HCT116 (cell line): ENCODE results near the gene SYCE1L. TPM values are rescaled to one million over a fixed set of nuclear protein-coding genes. Genes with fewer than 3 reads are reported as not detected.

ENCODE experiments used
- ATAC-seq: fragments of 200-7000 bp; cut with Tn5 transposase; 2 replicates; pipeline ENCODE4 v1.9.1; 2020; ENCODE audit warnings: mild to moderate bottlenecking, moderate library complexity
- BruUV-seq: library from RNA; stranded (reverse); fragments of 400-500 nt; replicated peaks from 2 replicates; lab custom pipeline; 2021; lab: Mats Ljungman, UMichigan
- CTCF ChIA-PET: fragments of 300-600 bp; sonication (Branson Sonifier 250); formaldehyde crosslinking; loops from one replicate; lab custom pipeline; 2021; ENCODE audit warnings: antibody characterized with exemption; lab: Charles Lee
- POLR2A ChIA-PET: fragments of 300-600, 350-600 bp; sonication (Branson Sonifier 250); formaldehyde crosslinking; loops from one replicate; lab custom pipeline; 2021; ENCODE audit warnings: antibody characterized with exemption; lab: Charles Lee
- RAD21 ChIA-PET, 2 experiments: fragments of 300-600 bp; sonication (Branson Sonifier 250); formaldehyde crosslinking; loops; one replicate each; lab custom pipeline; 2023; ENCODE audit warnings: low total read pairs in 2 of 2; ENCODE audit not compliant: uncharacterized antibody in 2 of 2, unreplicated experiment in 2 of 2, low non-redundant PET in 1 of 2; lab: Charles Lee
- DNase-seq: peaks from one replicate; pipeline ENCODE4 v3.0.0-alpha.2; 2010; ENCODE audit warnings: low read depth, low spot score
- H2AFZ ChIP-seq: fragments of 200-600 bp; shearing (Covaris generic), sonication (generic); 2 replicates; pipeline ENCODE4 v1.6.1; 2017; ENCODE audit warnings: low read depth, mixed run types, mixed read lengths, antibody characterized with exemption, low read length; ENCODE audit not compliant: poor library complexity, severe bottlenecking
- H3K27ac ChIP-seq: 2 replicates; pipeline ENCODE4 v1.5.1; 2012; ENCODE audit warnings: low read depth, low read length
- H3K27me3 ChIP-seq: fragments of 200-600 bp; sonication (generic); 2 replicates; pipeline ENCODE4 v1.6.1; 2016; ENCODE audit warnings: mixed run types, low read length, mixed read lengths; ENCODE audit not compliant: insufficient read depth
- H3K36me3 ChIP-seq, 2 experiments: fragments of 200-500 bp in 1 of 2; fragments of 200-600 bp in 1 of 2; sonication (Bioruptor generic) in 1 of 2; sonication (generic) in 1 of 2; 2 replicates each; pipeline versions ENCODE4 v1.5.1 to v1.6.1; 2014 to 2016; ENCODE audit warnings: low read length in 2 of 2, inconsistent platforms in 1 of 2, mixed read lengths in 1 of 2, mixed run types in 1 of 2; ENCODE audit not compliant: insufficient read depth in 2 of 2, control insufficient read depth in 1 of 2
- H3K4me1 ChIP-seq, 2 experiments: fragments of 200-600 bp in 1 of 2; sonication (generic) in 1 of 2; 2 replicates each; pipeline versions ENCODE4 v1.5.1 to v1.6.1; 2012 to 2017; ENCODE audit warnings: low read length in 2 of 2, inconsistent platforms in 1 of 2, mild to moderate bottlenecking in 1 of 2, mixed read lengths in 1 of 2, mixed run types in 1 of 2, moderate library complexity in 1 of 2; ENCODE audit not compliant: insufficient read depth in 2 of 2, control insufficient read depth in 1 of 2
- H3K4me2 ChIP-seq: fragments of 200-600 bp; sonication (generic); 2 replicates; pipeline ENCODE4 v1.6.1; 2017; ENCODE audit warnings: mixed run types, low read length, mixed read lengths
- H3K4me3 ChIP-seq, 2 experiments: fragments of 200-600 bp in 1 of 2; sonication (generic) in 1 of 2; replicated peaks in 1 of 2; 2 replicates each; pipeline ENCODE4 v1.5.1; 2011 to 2016; ENCODE audit warnings: low read length in 2 of 2, control low read depth in 1 of 2, low read depth in 1 of 2, mild to moderate bottlenecking in 1 of 2, mixed read lengths in 1 of 2, mixed run types in 1 of 2
- H3K79me2 ChIP-seq: fragments of 200-600 bp; sonication (generic); 2 replicates; pipeline ENCODE4 v1.6.1; 2017; ENCODE audit warnings: mild to moderate bottlenecking, mixed run types, low read length, moderate library complexity, mixed read lengths; ENCODE audit not compliant: insufficient read depth
- H3K9ac ChIP-seq: fragments of 200-600 bp; sonication (generic); 2 replicates; pipeline ENCODE4 v1.6.1; 2016; ENCODE audit warnings: low read length, mixed read lengths
- H3K9me2 ChIP-seq: fragments of 200-600 bp; sonication (generic), shearing (Covaris generic); 2 replicates; pipeline ENCODE4 v1.6.1; 2017; ENCODE audit warnings: mixed run types, mild to moderate bottlenecking, moderate library complexity; ENCODE audit not compliant: insufficient read depth
- H3K9me3 ChIP-seq, 2 experiments: fragments of 200-500 bp in 1 of 2; fragments of 200-600 bp in 1 of 2; sonication (Bioruptor generic) in 1 of 2; sonication (generic) in 1 of 2; 2 replicates each; pipeline ENCODE4 v1.6.1; 2014 to 2017; ENCODE audit warnings: low read length in 2 of 2, mixed read lengths in 2 of 2, inconsistent platforms in 1 of 2, low read depth in 1 of 2, mild to moderate bottlenecking in 1 of 2, mixed run types in 1 of 2, moderate library complexity in 1 of 2; ENCODE audit not compliant: control insufficient read depth in 1 of 2, insufficient read depth in 1 of 2
- H4K20me1 ChIP-seq: fragments of 200-600 bp; sonication (generic), shearing (Covaris generic); 2 replicates; pipeline ENCODE4 v1.6.1; 2017; ENCODE audit warnings: mixed run types, mild to moderate bottlenecking, moderate library complexity; ENCODE audit not compliant: insufficient read depth
- CEBPB ChIP-seq: IDR thresholded peaks from 2 replicates; pipeline ENCODE4 v1.6.1; 2012; ENCODE audit warnings: low read depth
- EGR1 ChIP-seq: IDR thresholded peaks from 2 replicates; pipeline ENCODE4 v1.6.1; 2012; ENCODE audit warnings: low read depth
- EZH2 ChIP-seq: fragments of 200-600 bp; sonication (generic); IDR thresholded peaks from 2 replicates; pipeline ENCODE4 v1.6.1; 2017; ENCODE audit warnings: antibody characterized with exemption, mixed run types
- FOSL1 ChIP-seq: IDR thresholded peaks from 2 replicates; pipeline ENCODE4 v1.6.1; 2012; ENCODE audit warnings: low read depth
- POLR2A ChIP-seq: IDR thresholded peaks from 2 replicates; pipeline ENCODE4 v1.7.0; 2011; ENCODE audit warnings: borderline replicate concordance; ENCODE audit not compliant: insufficient read depth, insufficient read length; ENCODE audit errors: extremely low read depth
- POLR2AphosphoS5 ChIP-seq: IDR thresholded peaks from 2 replicates; pipeline ENCODE4 v1.6.1; 2011; ENCODE audit warnings: mild to moderate bottlenecking, low read depth, low read length, moderate library complexity
- SIN3A ChIP-seq: IDR thresholded peaks from 2 replicates; pipeline ENCODE4 v1.6.1; 2012; ENCODE audit warnings: low read depth
- YY1 ChIP-seq: IDR thresholded peaks from 2 replicates; pipeline ENCODE4 v1.6.1; 2011; ENCODE audit warnings: low read length, low read depth, moderate library complexity, mild to moderate bottlenecking; ENCODE audit not compliant: insufficient replicate concordance; ENCODE audit errors: extremely low read depth
- ZFX ChIP-seq: fragments of 450-650 bp; IDR thresholded peaks from 2 replicates; pipeline ENCODE4 v1.6.1; 2017
- intact Hi-C: fragments of 100-400 bp; cut with micrococcal nuclease; formaldehyde crosslinking; loops from 2 replicates; pipeline ENCODE4 v1.10.0; 2022
- total RNA-seq: library from RNA; stranded (reverse); gene quantifications from one replicate; pipeline ENCODE4 v1.2.1, GENCODE V29; 2021; ENCODE audit not compliant: unreplicated experiment
- TF ChIP-seq, protein P1 (sequence below): IDR thresholded peaks from 2 replicates; pipeline ENCODE4 v1.6.1; 2011; ENCODE audit warnings: mild to moderate bottlenecking, low read length, moderate library complexity; ENCODE audit not compliant: insufficient replicate concordance; ENCODE audit errors: extremely low read depth
- TF ChIP-seq, protein P2 (sequence below): IDR thresholded peaks from 2 replicates; pipeline ENCODE4 v1.6.1; 2012
- TF ChIP-seq, protein P3 (sequence below): IDR thresholded peaks from 2 replicates; pipeline ENCODE4 v1.6.1; 2012; ENCODE audit warnings: low read depth

Gene SYCE1L
- total RNA-seq, 1 experiment from 2014 or later: 25.7 TPM

DNA sequence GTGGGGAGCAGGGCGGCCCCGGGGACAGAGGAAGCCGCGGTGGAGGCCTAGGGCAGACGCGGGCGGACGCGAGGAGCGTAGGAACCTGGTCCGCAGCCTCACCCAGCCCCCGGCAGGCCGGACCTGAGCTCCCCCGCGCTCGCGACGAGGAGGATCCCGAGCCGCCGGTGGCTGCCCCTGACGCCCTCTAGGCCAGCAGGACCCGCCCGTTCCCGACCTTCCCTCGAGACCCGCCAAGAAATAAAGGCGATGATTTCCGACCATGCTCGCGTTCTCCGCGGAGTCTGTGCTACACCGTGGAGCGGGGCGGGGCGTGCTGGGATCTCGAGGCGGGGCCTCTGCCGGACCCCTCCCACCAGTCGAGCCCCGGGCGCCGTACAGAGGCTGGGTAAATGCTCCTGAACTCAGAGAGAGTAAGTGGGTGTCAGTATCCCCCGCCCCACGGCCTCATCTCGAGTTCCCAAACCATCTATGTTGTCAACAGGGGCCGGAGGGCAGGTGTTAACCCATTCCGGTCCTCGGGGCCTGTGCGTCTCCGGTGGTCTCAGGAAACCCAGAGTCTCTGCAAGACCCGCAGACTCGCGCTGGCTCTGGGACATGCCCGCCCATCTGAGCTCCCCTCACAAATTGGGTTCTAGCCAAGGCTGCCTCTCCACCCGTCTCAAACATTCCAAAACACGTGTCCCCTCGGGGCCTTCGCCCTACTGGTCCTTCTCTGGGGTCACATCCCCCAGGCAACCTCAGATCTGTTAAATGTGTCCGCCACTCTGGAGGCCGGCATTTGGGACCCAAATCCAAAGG lies 13.7 kb downstream of the SYCE1L start:
- peak overlapping the region; percentile 91 for H3K4me2 ChIP-seq
- H2AFZ ChIP-seq: no peak overlapping the region
- H3K4me3 ChIP-seq: peak overlapping the region; percentile 69 to 83
- no peaks in the 10 kb centered on the region for H4K20me1 ChIP-seq
- no peak for DNase-seq
- no TSS peak for BruUV-seq
- no peaks in the 10 kb centered on the region for H3K9me3 ChIP-seq
- peak; percentile 78 for ATAC-seq
- H3K27me3 ChIP-seq: no peaks in the 10 kb centered on the region
- H3K36me3 ChIP-seq: no peaks in the 10 kb centered on the region
- CTCF ChIA-PET: no interaction called here
- no peaks in the 10 kb centered on the region for H3K79me2 ChIP-seq
- RAD21 ChIA-PET: no interaction called here
- TF ChIP-seq ZFX: peak; percentile 63
- TF ChIP-seq POLR2AphosphoS5: peak; percentile 77
- TF ChIP-seq SIN3A: 0 out of 2 replicates have a peak, but pooled peaks have one; percentile 23
- TF ChIP-seq EGR1: 0 out of 2 replicates have a peak, but pooled peaks have one; percentile 8
- TF ChIP-seq YY1: no peak
- H3K9me2 ChIP-seq: no peaks in the 10 kb centered on the region
- peak overlapping the region; percentile 89 for H3K27ac ChIP-seq
- intact Hi-C loops: loop anchor here (2.0 kb wide), 1 partner anchor 22 kb away; the partner anchor contains the start of gene MON1B
- POLR2A ChIA-PET: interaction anchor here (1.4 kb wide), 1 partner anchor 8 kb away, joined by 3 read pairs; no protein-coding TSS in a partner anchor
- peak overlapping the region; percentile 95 for H3K9ac ChIP-seq
- H3K4me1 ChIP-seq: peaks cover 48 to 60% of the 10 kb centered on the region in 2 experiments

DNA sequence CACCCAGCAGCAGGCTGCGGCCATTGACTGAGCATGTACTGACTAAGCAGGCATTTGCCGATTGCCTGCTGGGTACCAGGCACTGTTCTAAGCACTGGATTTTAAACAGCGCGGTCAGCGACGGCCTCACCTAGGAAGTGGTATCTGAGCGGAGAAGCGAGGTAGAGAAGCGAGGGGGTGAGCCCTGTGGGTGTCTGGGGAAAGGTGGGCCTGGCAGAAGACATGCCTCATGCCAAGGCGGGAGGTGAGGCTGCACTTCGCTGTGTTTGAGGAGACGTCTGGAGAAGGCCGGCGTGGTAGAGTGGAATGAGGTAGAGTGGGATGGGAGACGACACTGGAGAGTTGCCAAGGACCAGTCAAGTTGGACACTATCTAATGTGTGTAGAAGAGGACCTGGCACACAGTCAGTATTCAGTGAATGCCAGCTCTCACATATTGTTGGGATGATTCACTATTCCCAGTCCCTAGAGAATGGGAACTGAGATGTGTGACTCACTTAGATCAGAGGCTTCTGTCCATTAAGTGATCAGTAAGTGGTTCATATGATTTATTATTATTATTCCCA lies 14.4 kb downstream of the SYCE1L start:
- Histone ChIP-seq H3K9me2 (no peaks in the 10 kb centered on the region), H3K9me3 (no peaks in the 10 kb centered on the region), H2AFZ (no peak overlapping the region), H3K9ac (peak overlapping the region; percentile 95), H3K36me3 (no peaks in the 10 kb centered on the region), H3K27me3 (no peaks in the 10 kb centered on the region), H3K4me3 (peak overlapping the region; percentile 69 to 83), H3K27ac (peak overlapping the region; percentile 89), H4K20me1 (no peaks in the 10 kb centered on the region), H3K79me2 (no peaks in the 10 kb centered on the region), H3K4me1 (peaks cover 55 to 66% of the 10 kb centered on the region in 2 experiments), H3K4me2 (peak overlapping the region; percentile 91)
- intact Hi-C loops: loop anchor here (2.0 kb wide), 1 partner anchor 23 kb away; the partner anchor contains the start of gene MON1B
- ChIA-PET POLR2A (no interaction called here), RAD21 (no interaction called here), CTCF (no interaction called here)
- BruUV-seq: no TSS peak
- peak; percentile 98 for DNase-seq
- peak; percentile 54 for ATAC-seq
- peak; percentile 97 for TF ChIP-seq SIN3A
- no peak for TF ChIP-seq POLR2A
- no peak for TF ChIP-seq EZH2
- TF ChIP-seq, protein P1, sequence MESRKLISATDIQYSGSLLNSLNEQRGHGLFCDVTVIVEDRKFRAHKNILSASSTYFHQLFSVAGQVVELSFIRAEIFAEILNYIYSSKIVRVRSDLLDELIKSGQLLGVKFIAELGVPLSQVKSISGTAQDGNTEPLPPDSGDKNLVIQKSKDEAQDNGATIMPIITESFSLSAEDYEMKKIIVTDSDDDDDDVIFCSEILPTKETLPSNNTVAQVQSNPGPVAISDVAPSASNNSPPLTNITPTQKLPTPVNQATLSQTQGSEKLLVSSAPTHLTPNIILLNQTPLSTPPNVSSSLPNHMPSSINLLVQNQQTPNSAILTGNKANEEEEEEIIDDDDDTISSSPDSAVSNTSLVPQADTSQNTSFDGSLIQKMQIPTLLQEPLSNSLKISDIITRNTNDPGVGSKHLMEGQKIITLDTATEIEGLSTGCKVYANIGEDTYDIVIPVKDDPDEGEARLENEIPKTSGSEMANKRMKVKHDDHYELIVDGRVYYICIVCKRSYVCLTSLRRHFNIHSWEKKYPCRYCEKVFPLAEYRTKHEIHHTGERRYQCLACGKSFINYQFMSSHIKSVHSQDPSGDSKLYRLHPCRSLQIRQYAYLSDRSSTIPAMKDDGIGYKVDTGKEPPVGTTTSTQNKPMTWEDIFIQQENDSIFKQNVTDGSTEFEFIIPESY: peak; percentile 48
- TF ChIP-seq FOSL1: peak; percentile 100
- TF ChIP-seq, protein P2, sequence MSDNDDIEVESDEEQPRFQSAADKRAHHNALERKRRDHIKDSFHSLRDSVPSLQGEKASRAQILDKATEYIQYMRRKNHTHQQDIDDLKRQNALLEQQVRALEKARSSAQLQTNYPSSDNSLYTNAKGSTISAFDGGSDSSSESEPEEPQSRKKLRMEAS: peak; percentile 89
- TF ChIP-seq CEBPB: peak; percentile 60
- TF ChIP-seq EGR1: 0 out of 2 replicates have a peak, but pooled peaks have one; percentile 42
- peak; percentile 70 for TF ChIP-seq POLR2AphosphoS5
- TF ChIP-seq, protein P3, sequence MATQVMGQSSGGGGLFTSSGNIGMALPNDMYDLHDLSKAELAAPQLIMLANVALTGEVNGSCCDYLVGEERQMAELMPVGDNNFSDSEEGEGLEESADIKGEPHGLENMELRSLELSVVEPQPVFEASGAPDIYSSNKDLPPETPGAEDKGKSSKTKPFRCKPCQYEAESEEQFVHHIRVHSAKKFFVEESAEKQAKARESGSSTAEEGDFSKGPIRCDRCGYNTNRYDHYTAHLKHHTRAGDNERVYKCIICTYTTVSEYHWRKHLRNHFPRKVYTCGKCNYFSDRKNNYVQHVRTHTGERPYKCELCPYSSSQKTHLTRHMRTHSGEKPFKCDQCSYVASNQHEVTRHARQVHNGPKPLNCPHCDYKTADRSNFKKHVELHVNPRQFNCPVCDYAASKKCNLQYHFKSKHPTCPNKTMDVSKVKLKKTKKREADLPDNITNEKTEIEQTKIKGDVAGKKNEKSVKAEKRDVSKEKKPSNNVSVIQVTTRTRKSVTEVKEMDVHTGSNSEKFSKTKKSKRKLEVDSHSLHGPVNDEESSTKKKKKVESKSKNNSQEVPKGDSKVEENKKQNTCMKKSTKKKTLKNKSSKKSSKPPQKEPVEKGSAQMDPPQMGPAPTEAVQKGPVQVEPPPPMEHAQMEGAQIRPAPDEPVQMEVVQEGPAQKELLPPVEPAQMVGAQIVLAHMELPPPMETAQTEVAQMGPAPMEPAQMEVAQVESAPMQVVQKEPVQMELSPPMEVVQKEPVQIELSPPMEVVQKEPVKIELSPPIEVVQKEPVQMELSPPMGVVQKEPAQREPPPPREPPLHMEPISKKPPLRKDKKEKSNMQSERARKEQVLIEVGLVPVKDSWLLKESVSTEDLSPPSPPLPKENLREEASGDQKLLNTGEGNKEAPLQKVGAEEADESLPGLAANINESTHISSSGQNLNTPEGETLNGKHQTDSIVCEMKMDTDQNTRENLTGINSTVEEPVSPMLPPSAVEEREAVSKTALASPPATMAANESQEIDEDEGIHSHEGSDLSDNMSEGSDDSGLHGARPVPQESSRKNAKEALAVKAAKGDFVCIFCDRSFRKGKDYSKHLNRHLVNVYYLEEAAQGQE: no peak
